ENCODE results near the gene SMCO3. TPM values are rescaled to one million over a fixed set of nuclear protein-coding genes. Genes with fewer than 3 reads are reported as not detected.
A peak's percentile ranks its signal among the peaks of the same experiment; 100 is the strongest.

SMCO3 gene
- total and polyA plus RNA-seq, 2 of the 13 experiments (the other 11 are each of a cell fraction or from before 2014, with no cell fraction given), result 0.29 to 0.42 TPM

DNA sequence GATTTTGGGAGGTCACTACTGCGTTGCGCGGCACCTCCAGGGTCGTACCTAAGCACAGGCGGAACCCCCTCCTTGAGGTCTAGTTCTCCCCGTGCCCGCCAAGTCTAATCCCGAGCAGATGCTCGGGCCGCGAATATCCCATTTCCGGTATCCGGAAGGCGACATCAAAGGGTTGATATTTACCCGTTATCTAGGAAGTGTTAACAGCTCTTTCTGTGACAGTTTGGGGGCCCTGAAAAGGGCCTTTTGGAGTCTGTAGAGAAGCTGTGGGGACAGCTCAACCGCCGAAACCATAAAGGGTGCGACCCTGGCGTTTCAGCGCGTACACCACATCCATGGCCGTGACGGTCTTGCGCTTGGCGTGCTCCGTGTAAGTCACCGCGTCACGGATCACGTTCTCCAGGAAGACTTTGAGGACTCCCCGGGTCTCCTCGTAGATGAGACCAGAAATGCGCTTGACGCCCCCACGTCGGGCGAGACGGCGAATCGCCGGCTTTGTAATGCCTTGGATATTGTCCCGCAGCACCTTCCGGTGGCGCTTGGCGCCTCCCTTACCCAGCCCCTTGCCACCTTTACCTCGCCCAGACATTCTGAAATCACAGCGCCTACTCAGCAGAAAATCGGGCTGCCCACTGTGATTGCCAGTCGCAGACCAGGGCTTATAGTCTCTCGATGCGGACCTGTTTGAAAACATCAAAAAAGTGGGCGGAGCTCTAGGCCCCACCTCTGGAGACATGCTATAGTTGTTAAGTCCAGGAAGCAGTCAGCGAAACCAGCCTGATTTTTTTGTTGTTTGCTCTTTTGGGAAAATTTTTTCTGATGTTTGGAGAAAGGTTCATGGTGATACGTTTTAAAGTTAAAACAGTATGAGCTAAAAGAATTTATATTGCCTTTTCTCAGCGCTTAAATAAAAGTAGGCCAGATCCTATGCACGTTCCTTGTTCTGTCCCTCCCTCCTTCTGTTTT lies 43.2 kb downstream of the SMCO3 start (continued):
- TF ChIP-seq, protein P1, sequence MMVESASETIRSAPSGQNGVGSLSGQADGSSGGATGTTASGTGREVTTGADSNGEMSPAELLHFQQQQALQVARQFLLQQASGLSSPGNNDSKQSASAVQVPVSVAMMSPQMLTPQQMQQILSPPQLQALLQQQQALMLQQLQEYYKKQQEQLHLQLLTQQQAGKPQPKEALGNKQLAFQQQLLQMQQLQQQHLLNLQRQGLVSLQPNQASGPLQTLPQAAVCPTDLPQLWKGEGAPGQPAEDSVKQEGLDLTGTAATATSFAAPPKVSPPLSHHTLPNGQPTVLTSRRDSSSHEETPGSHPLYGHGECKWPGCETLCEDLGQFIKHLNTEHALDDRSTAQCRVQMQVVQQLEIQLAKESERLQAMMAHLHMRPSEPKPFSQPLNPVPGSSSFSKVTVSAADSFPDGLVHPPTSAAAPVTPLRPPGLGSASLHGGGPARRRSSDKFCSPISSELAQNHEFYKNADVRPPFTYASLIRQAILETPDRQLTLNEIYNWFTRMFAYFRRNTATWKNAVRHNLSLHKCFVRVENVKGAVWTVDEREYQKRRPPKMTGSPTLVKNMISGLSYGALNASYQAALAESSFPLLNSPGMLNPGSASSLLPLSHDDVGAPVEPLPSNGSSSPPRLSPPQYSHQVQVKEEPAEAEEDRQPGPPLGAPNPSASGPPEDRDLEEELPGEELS (CRISPR knock-in tag; IDR thresholded peaks at IDR 0.05), result peak; percentile 66
- TF ChIP-seq ZNF20 (CRISPR knock-in tag; IDR thresholded peaks at IDR 0.05), result no peak
- TF ChIP-seq NCOA2 (CRISPR knock-in tag; IDR thresholded peaks at IDR 0.05), result peak; percentile 53
- TF ChIP-seq SMAD3 (CRISPR knock-in tag; IDR thresholded peaks at IDR 0.05), result peak; percentile 23; the same call in 1 of the 2 replicates
- 0 out of 2 replicates have a peak, but pooled peaks have one; percentile 60 for TF ChIP-seq HES4 (CRISPR knock-in tag; IDR thresholded peaks at IDR 0.05; ENCODE audit: borderline replicate concordance)
- peak; percentile 64; the same call in 1 of the 2 replicates for TF ChIP-seq ZNF768 (CRISPR knock-in tag; IDR thresholded peaks at IDR 0.05)
- no peak for TF ChIP-seq KLF15 (CRISPR knock-in tag; IDR thresholded peaks at IDR 0.05; ENCODE audit: borderline replicate concordance)
- TF ChIP-seq, protein P2, sequence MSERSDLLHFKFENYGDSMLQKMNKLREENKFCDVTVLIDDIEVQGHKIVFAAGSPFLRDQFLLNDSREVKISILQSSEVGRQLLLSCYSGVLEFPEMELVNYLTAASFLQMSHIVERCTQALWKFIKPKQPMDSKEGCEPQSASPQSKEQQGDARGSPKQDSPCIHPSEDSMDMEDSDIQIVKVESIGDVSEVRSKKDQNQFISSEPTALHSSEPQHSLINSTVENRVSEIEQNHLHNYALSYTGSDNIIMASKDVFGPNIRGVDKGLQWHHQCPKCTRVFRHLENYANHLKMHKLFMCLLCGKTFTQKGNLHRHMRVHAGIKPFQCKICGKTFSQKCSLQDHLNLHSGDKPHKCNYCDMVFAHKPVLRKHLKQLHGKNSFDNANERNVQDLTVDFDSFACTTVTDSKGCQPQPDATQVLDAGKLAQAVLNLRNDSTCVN (CRISPR knock-in tag; IDR thresholded peaks at IDR 0.05; ENCODE audit: borderline replicate concordance), result no peak
- TF ChIP-seq KDM5A (IDR thresholded peaks at IDR 0.05; ENCODE audit: borderline replicate concordance, low read length), result no peak; the same call in 1 of the 2 replicates
- TF ChIP-seq ZNF468 (CRISPR knock-in tag; IDR thresholded peaks at IDR 0.05), result no peak
- no peak for TF ChIP-seq GPN1 (CRISPR knock-in tag; IDR thresholded peaks at IDR 0.05; ENCODE audit: borderline replicate concordance)
